Fibroblast of peridontal ligament (primary cell): Measurements from ENCODE around the gene BSPRY.
A peak's percentile ranks its signal among the peaks of the same experiment; 100 is the strongest.
"Not testable (repeated sequence)": the region's sequence is repeated elsewhere in the genome, so short reads cannot be mapped to it uniquely, and the experiment has no call there.

ENCODE experiments used
- DNase-seq: peaks from one replicate; pipeline ENCODE4 v3.0.0-alpha.2; 2010; ENCODE audit errors: extremely low read depth

Gene BSPRY

DNA sequence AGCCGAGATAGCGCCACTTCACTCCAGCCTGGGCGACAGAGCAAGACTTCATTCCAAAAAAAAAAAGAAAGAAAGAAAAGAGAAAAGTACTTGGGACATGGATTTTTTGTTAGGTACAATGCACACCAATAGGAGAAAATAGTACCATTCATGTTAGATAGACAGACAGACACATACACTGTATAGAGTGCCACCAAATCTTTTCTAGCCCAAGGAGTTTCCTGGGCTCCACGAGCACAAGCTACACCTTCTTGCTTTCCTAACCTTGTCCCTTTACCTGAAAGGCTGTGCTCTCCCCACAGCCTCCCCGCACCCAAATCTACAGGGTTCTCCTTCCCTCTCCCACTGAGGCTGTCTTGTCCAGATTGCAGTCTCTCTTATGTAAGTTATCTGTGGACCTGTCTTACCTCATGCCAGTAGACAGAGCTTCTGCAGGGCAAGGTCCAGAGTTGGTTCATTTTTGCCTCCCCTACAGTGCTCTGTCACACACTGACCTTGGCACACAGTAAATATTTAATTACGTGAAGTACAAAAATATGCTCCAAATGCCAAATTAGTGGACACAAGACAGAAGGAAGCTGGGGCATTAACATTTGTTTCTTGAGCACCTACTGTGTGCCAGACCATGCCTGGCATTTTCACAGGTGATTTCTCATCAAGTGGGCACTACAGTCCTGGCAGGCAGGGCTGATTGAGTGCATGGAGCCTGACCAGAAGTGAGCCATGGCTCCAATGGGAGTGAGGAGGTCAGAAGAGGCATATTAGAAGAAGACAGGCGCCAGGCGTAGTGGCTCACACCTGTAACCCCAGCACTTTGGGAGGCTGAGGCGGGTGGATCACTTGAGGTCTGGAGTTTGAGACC is 45.9 kb downstream of the BSPRY start:
- DNase-seq = no peak

DNA sequence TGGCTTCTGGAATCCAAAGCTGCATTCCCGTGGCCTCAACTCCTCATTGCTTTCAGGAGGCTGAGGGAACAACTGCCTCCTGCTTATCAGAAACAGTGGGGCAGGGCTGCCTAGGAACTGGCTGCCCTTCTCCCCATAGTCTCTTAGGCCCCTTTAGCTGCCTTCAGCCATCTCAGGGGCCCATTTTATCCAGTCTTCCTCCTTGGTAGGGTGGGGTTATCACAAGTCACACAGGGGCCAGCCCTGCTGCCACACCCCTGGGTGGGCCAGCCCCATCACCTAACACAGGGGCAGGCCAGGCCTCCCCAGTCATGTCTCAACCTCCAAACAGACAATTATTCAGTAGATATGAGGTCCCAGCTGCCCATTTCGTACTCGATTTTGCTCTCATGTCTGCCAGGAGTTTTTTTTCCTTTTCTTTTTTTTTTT is 47.9 kb downstream of the BSPRY start:
- no peak for DNase-seq

GRCh38 chr9:113398796-113399195 is 49.5 kb downstream of the BSPRY start:
- peak; percentile 25 for DNase-seq

- DNase-seq = no peak
Measured at GRCh38 chr9:113399646-113400200, 50.4 kb downstream of the BSPRY start.

GRCh38 chr9:113401027-113401792 is 51.9 kb downstream of the BSPRY start, which contains the start of gene ALAD:
Gene ALAD, minus strand, starts transcription at chr9:113401284. Its CDS starts 7,725 bp downstream, at chr9:113393559.
- DNase-seq = peak; percentile 95

DNA sequence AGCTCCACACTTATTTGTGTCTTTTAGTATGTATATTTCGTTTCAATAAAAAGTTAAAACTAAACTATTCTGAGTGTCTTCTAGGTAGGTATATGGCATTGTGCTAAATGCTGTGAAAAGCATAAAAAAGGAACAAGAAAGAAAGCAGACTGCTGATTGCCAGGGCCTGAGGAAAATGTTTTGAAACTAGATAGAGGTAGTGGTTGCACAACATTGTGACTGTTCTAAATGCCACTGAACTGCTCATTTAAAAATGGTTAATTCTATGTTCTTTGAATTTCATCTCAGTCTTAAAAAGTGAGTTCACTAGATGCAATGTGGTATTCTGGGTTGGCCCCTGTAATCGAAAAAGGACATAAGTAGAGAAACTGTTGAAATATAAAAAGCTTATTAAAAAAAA is 54.3 kb downstream of the BSPRY start:
- DNase-seq = peak; percentile 20

GRCh38 chr9:113406353-113406752 is 57.0 kb downstream of the BSPRY start:
- DNase-seq = not testable (repeated sequence)

GRCh38 chr9:113406873-113407511 is 57.7 kb downstream of the BSPRY start:
- peak; percentile 83 for DNase-seq

- peak; percentile 1 for DNase-seq
Measured at GRCh38 chr9:113409481-113409880, 60.1 kb downstream of the BSPRY start.

GRCh38 chr9:113409883-113410206 is 60.5 kb downstream of the BSPRY start:
- no peak for DNase-seq

GRCh38 chr9:113410207-113410864 is 61.0 kb downstream of the BSPRY start, which contains the start of the genes C9orf43 and POLE3:
Gene C9orf43, plus strand, starts transcription at chr9:113410747. Its CDS starts 2,747 bp downstream, at chr9:113413494.
Gene POLE3, minus strand, starts transcription at chr9:113410675. Its CDS starts 382 bp downstream, at chr9:113410293.
- DNase-seq = peak; percentile 94

GRCh38 chr9:113416149-113416721 is 66.9 kb downstream of the BSPRY start:
- DNase-seq = no peak

DNA sequence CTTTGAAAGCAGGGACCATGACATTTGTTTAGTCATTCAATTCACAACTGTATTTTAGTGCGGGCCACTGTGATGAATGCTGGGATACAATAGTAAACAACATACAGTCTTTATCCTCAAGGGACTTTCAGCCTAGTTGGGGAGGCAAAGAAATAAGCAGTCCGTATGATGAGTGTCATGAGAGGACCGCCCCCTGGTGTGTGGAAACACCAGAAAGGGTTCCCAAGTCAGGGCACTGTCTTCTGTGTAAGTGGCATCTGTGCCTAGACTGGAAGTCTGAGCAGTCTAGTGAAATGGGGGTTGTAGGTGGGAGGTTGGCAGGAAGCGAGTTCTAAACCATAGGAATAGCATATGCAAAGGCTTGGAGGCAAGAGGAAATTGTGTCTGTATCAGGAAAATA is 68.0 kb downstream of the BSPRY start:
- DNase-seq = peak; percentile 2
